ENCODE results near the gene PIP5K1C.

Gene PIP5K1C

DNA sequence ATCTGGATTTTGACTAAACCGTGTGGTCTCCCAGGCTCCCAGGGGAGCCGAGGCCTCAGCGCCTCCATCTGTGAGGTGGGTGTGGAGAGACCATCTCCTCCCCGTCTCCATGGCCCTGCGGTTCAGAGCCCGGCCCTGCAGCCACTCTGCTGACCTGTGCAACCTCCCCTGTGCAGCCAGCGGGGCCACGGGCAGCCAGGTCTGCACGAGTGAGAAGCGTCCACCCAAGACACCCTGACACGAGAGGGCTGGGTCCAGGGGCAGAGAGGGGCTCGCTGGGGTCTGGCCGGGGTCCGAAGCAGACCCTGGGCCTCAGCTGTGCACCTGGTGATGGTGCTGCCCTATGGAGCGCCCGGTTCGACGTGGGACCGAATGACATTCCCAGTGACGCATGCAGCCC, 63.3 kb downstream of the PIP5K1C start:
- no peak overlapping the region for H3K4me3 ChIP-seq (ENCODE audit: low read depth, low read length)
- TF ChIP-seq CTCF (IDR thresholded peaks at IDR 0.05; ENCODE audit: borderline replicate concordance, insufficient read depth, low read depth, low read length): no peak

- no peak overlapping the region for H3K4me3 ChIP-seq (ENCODE audit: low read depth, low read length)
- TF ChIP-seq CTCF (IDR thresholded peaks at IDR 0.05; ENCODE audit: borderline replicate concordance, insufficient read depth, low read depth, low read length): no peak
Observed at GRCh38 chr19:3636506-3636905, 63.8 kb downstream of the PIP5K1C start.

DNA sequence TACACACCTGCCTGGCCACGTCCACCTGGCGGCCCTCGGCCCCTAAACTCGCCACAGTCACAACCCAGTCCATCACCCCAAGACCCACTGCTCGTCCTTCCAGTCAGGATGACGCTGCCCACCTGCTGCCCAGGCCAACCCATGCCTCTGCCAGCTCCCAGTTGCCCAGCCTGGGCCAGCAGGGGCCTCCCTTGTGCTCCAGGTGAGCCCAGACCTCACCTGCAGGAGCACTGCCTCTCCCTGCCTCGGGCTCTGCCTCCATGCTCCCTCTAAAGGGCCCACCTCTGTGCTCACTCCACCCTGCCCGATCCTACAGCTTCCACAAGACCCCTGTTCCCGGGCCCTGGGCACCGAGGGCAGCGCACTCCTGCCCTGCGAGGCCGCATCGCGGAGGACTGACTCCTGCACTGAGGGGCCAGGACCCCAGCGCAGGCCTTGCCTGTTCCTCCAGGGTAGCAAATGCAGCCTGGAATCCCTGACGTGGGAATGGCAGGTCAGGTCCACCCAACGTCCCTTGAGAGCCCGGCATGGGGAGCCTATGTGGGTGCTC, 65.7 kb downstream of the PIP5K1C start:
- TF ChIP-seq CTCF (IDR thresholded peaks at IDR 0.05; ENCODE audit: borderline replicate concordance, insufficient read depth, low read depth, low read length): no peak
- H3K4me3 ChIP-seq (ENCODE audit: low read depth, low read length): no peak overlapping the region

DNA sequence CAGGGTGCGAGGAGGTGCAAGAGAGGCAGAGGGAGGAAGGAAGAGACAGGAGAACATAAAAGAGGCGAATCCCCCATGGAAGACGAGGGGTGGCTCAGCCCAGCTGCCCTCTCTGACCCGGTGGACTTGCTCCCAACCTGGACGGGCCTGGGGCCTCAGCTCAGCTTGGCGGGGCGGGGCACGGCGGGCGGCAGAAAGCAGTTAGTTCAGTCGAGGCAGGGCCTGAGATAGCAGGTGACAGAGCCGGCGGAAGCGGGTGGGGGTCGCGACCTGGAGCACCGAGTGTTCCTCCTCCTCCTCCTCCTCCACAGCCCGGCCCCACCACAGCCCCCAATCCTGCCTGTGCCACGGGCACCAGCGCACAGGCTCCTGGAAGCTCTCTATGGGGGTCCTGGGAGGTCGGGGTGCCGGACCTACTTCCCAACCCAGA, 66.7 kb downstream of the PIP5K1C start:
- no peak for TF ChIP-seq CTCF (IDR thresholded peaks at IDR 0.05; ENCODE audit: borderline replicate concordance, insufficient read depth, low read depth, low read length)
- no peak overlapping the region for H3K4me3 ChIP-seq (ENCODE audit: low read depth, low read length)

- H3K4me3 ChIP-seq (ENCODE audit: low read depth, low read length): no peak overlapping the region
Observed at GRCh38 chr19:3632739-3633558, 67.3 kb downstream of the PIP5K1C start.

DNA sequence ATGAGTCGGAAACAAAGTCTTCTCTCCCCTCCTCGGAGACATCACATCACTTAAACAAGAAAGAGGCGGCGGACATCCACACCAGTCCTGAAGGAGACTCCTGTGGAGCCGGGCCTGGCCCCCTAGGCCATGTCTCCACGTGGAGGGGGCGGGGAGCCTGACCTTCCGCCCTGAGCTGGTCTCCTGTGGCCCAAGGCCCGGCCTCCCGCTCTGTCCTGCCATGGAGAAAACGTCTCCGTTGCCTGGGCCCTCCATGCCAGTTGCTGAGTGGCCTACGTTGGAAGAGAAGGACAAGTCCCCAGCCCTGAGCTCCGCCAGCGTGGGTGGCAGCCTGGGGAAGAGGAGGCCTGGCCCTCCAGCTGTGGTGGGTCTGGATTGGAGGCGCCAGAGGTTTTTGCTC, 68.2 kb downstream of the PIP5K1C start:
- TF ChIP-seq CTCF (IDR thresholded peaks at IDR 0.05; ENCODE audit: borderline replicate concordance, insufficient read depth, low read depth, low read length): no peak
- no peak overlapping the region for H3K4me3 ChIP-seq (ENCODE audit: low read depth, low read length)

More at GRCh38 chr19:3632739-3633558, 67.3 kb downstream of the PIP5K1C start:
- TF ChIP-seq CTCF (IDR thresholded peaks at IDR 0.05; ENCODE audit: borderline replicate concordance, insufficient read depth, low read depth, low read length): no peak

Measured in GM12875 (cell line).